OCI-M1 (cell line): ENCODE data around the gene ALPK3.

ENCODE experiments used
- DNase-seq: peaks from one replicate; lab custom pipeline; 2025; lab: John Stamatoyannopoulos, UW

The ALPK3 gene

GRCh38 chr15:84816694-84817465, at the start of gene ALPK3:
Gene ALPK3 (plus strand): TSS chr15:84817356. CDS start chr15:84817453, 97 bp downstream.
- DNase-seq, result no peak

- no peak for DNase-seq
These were observed 45.1 kb upstream of the ALPK3 start for GRCh38 chr15:84772031-84772430.

GRCh38 chr15:84772467-84772866, 44.7 kb upstream of the ALPK3 start:
- DNase-seq, result no peak

GRCh38 chr15:84773716-84774115, 43.4 kb upstream of the ALPK3 start:
- DNase-seq, result peak; percentile 62

- no peak for DNase-seq
These were observed 41.2 kb upstream of the ALPK3 start for GRCh38 chr15:84775867-84776449.

- DNase-seq, result no peak
These were observed 39.0 kb upstream of the ALPK3 start for GRCh38 chr15:84778194-84778593.

- no peak for DNase-seq
These were observed 36.7 kb upstream of the ALPK3 start for GRCh38 chr15:84780492-84780891.

- no peak for DNase-seq
These were observed 35.7 kb upstream of the ALPK3 start for GRCh38 chr15:84781495-84781894.

GRCh38 chr15:84782346-84782745, 34.8 kb upstream of the ALPK3 start:
- DNase-seq, result no peak

- no peak for DNase-seq
These were observed 33.5 kb upstream of the ALPK3 start for GRCh38 chr15:84783493-84784251.

GRCh38 chr15:84784262-84784661, 32.9 kb upstream of the ALPK3 start:
- no peak for DNase-seq

GRCh38 chr15:84785053-84785452, 32.1 kb upstream of the ALPK3 start:
- no peak for DNase-seq

GRCh38 chr15:84788500-84788899, 28.7 kb upstream of the ALPK3 start:
- no peak for DNase-seq

GRCh38 chr15:84789762-84790161, 27.4 kb upstream of the ALPK3 start:
- no peak for DNase-seq

GRCh38 chr15:84790676-84791075, 26.5 kb upstream of the ALPK3 start:
- no peak for DNase-seq

GRCh38 chr15:84791763-84792162, 25.4 kb upstream of the ALPK3 start:
- no peak for DNase-seq

GRCh38 chr15:84793431-84794161, 23.6 kb upstream of the ALPK3 start:
- DNase-seq, result no peak

- no peak for DNase-seq
These were observed 23.0 kb upstream of the ALPK3 start for GRCh38 chr15:84794162-84794547.

- no peak for DNase-seq
These were observed 22.0 kb upstream of the ALPK3 start for GRCh38 chr15:84795186-84795585.

GRCh38 chr15:84797212-84797611, 19.9 kb upstream of the ALPK3 start:
- no peak for DNase-seq

- no peak for DNase-seq
These were observed 19.4 kb upstream of the ALPK3 start for GRCh38 chr15:84797801-84798200.

- no peak for DNase-seq
These were observed 18.7 kb upstream of the ALPK3 start for GRCh38 chr15:84798436-84798946.
